Suppressor macrophage (primary cell): ENCODE data around the gene PPAT.
"Not testable (repeated sequence)": the region's sequence is repeated elsewhere in the genome, so short reads cannot be mapped to it uniquely, and the experiment has no call there.

ENCODE experiments used
- DNase-seq, 4 experiments: peaks; one replicate each; pipeline ENCODE4 v3.0.0-alpha.2; 2020 to 2022
- total RNA-seq, 17 experiments: gene quantifications; one replicate each; lab custom pipeline; 2026; ENCODE audit warnings: mixed read lengths in 6 of 17, inconsistent platforms in 3 of 17; lab: John Stamatoyannopoulos, UW

The PPAT gene
- total RNA-seq = 2.4 to 33.5 (median 17.6) reads per million in 17 experiments

- DNase-seq = peak; percentile 98 to 99 (median 99)
Measured at GRCh38 chr4:56435140-56435926, at the start of gene PPAT. Gene PPAT (minus strand): TSS chr4:56435615. CDS start chr4:56435477, 138 bp downstream.

GRCh38 chr4:56480691-56481090, 45.3 kb upstream of the PPAT start:
- DNase-seq = no peak

DNA sequence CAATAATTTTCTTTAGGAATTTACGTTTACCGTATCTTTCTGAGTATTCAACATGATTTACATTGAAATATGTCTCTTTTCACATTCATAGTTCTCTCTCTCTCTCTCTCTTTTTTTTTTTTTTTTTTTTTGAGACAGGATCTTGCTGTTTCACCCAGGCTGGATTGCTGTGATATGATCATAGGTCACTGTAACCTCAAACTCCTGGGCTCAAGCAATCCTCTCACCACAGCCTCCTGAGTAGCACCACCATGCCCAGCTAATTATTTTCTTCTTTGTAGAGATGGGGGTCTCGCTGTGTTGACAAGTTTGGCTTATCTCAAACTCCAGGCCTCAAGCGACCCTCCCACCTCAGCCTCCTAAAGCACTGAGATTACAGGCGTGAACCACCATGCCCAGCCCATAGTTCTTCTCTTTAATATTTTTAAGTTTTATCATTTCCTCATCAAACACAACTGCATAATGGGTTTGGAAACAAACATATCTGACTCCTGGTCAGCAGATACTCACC, 41.8 kb upstream of the PPAT start:
- DNase-seq = no peak

DNA sequence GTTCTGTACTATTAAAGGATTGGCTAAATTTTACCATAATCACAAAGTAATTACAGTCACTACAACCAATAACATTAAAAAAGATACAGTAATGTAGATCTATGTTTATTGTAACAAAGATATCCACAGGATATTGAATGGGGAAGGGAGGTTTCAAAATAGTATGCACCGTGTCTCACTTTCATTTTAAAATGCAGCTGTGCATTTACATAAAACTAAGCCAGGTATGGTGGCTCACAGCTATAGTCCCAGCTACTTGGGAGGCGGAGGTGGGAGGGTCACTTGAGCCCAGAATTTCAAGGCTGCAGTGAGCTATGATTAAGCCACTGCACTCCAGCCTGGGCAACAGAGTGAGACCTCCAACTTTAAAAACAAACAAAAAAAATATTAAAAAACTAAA, 40.5 kb upstream of the PPAT start:
- DNase-seq = no peak

DNA sequence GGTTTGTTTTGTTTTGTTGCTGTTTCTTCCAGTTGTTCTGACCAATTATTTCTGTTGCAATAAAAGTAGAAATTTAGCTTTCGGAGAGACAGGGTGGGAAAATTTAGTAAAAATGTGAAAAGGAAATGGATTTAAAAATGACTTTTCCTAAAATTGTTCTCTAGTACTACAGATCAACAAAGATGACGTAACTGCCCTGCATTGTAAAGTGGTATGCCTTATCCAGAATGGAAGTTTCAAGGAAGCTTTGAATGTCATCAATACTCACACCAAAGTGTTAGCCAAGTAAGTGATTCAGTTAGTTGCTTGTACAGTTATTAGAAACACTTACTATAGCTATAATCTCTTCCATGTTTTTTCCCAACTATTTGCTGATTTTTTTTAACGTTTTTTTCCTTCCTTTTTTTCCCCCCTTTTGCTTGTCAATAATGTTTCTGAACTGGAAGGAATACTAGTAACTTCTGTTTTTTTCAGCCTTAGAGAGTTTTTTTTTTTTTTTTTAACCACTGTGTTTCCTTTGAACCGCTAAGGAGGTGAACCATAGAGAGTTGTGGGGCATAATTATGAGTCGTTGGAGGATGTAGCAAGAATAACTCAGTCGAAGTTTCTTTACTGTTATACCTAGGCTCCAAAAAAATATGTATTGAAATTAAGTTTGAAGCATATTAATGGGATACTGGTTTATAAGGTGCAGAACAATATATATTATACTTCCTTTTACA, 34.2 kb upstream of the PPAT start:
- peak in 1 of 4 experiments; percentile 4 for DNase-seq

DNA sequence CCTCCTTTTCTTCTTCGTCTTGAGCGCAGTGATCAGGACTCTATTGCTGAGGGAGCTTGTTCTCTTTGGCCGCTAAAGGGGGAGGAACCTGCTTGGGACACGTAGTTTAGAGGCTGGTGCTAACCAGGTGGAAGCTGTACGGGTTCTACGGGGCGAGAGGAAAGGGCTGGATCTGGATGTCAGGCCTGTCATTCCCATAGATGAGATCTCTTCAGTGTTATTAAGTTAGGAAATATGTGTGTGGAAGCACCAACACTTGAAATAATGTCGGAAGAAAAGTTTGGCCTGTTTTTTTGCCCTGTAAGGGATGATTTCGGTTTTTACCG, 32.6 kb upstream of the PPAT start:
- DNase-seq = no peak

GRCh38 chr4:56467284-56468096, 32.1 kb upstream of the PPAT start, which contains the start of gene SRP72:
Gene SRP72 (plus strand): TSS chr4:56467617. CDS start chr4:56467636, 19 bp downstream.
- peak; percentile 88 to 93 (median 92) for DNase-seq

DNA sequence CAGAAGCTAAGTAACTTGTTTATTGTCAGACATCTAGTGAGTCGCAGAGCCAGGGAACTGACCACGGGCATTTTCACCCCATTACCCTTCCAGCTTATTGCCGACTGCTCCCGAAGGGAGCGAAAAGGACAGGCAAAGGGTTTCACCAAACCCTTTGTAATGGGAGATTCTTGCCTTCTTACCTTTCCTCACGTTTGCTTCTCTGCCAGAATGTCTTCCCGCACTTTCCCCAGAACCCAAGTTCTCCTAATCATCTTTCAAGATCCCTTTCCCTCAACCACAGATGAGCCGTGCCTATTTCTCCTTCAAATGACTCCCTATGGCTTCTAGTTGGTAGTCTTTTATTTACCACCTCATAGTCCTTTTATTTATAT, 31.5 kb upstream of the PPAT start:
- DNase-seq = peak in 2 of 4 experiments; percentile 1 to 6

- peak; percentile 10 to 63 (median 29) for DNase-seq
Measured at GRCh38 chr4:56466296-56466761, 30.9 kb upstream of the PPAT start.

DNA sequence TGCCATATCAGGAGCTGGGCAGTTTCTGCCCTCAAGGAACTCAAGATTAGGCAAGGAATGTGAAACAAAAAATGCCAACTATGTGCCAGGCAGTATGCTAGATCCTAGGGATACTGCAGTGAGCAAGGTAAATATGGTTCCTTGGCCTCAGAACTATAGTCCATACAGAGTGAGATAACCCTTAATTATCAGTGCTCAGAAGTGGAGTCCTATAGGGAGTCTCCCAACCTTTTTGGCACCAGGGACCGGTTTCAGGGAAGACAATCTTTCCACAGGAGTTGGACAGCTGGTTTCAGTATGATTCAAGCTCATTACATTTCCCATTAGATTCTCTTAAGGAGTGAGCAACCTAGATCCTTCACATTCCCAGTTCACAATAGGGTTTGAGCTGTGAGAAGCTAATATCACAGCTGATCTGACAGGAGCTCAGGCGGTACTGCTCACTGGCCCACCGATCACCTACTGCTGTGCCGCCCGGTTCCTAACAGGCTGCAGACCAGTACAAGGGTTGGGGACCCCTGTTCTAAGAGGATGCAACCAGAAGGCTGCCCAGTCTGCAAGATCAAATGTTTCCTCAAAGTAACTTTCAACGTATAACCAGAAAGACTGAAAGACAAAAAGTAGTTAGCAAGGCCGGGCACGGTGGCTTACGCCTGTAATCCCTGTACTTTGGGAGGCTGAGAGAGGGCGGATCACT, 30.3 kb upstream of the PPAT start:
- DNase-seq = no peak

- DNase-seq = no peak
Measured at GRCh38 chr4:56464581-56464980, 29.2 kb upstream of the PPAT start.

- no peak for DNase-seq
Measured at GRCh38 chr4:56463711-56464110, 28.3 kb upstream of the PPAT start.

DNA sequence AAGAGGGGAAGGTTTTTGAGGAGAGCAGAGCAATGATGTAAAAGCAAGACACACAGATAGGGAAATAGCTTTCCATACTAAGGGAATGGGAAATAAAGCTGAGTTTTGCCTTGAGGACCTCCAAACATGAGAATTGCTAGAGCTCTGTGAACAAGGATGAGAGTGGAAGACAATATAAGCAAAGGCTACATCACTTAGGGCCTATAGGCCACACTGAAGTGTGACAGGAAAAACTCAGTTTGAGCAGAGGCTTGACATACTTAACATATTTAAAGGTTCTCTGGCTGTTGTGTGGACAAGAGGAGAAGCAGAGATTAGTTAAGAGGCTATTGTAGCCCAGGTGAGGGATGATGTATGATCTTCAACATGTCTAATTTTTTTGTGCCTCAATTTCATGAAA, 26.7 kb upstream of the PPAT start:
- no peak for DNase-seq

- no peak for DNase-seq
Measured at GRCh38 chr4:56460085-56460484, 24.7 kb upstream of the PPAT start.

- no peak for DNase-seq
Measured at GRCh38 chr4:56450342-56450741, 14.9 kb upstream of the PPAT start.

DNA sequence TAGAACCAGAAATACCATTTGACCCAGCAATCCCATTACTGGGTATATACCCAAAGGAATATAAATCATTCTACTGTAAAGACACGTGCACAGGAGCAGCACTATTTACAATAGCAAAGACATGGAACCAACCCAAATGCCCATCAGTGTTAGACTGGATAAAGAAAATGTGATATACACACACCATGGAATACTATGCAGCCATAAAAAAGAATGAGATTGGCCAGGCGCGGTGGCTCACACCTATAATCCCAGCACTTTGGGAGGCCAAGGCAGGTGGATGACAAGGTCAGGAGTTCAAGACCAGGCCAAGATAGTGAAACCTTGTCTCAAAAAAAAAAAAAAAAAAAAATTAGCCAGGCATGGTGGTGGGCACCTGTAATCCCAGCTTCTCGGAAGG, 14.1 kb upstream of the PPAT start:
- DNase-seq = not testable (repeated sequence)

GRCh38 chr4:56448301-56448700, 12.9 kb upstream of the PPAT start:
- peak in 2 of 4 experiments; percentile 9 to 15 for DNase-seq

GRCh38 chr4:56445699-56446098, 10.3 kb upstream of the PPAT start:
- DNase-seq = peak in 1 of 4 experiments; percentile 18

DNA sequence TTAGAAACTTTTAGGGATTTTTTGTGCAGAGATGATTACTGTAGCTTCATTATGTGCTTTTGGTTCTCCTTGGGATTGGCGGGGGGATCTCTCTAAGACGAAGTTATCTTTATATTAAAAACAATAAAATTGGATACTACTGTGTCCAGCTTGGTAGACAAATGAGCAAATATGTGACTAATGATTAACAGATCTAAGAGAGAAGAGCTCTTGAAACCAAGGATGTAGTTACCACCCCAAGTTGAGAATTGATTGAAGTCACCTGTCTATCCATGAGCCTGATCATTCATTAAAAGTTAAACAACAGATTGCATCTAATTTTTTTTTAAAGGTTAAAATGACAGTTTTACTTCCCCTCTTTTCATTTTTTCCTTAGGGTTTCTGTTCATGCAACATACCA, 9.3 kb upstream of the PPAT start:
- DNase-seq = no peak

- DNase-seq = no peak
Measured at GRCh38 chr4:56440983-56441382, 5.6 kb upstream of the PPAT start.

DNA sequence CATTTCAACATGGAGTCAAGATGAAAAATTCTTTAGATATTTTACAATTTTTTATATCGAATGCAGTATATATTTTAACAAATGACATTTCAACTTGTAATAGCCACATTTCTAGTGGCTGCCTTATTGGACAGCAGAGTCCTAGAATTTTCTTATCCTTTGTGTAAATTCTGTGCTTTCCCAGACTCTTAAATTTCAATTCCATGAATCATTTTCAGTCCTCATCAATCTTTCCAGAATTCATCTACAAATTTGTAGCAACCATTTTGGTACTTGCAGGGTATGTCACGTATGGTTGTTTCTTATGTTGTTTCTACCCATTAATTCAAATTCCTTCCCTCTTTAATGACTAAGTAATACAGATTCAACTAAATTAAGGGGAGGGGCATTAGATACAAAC, 3.4 kb upstream of the PPAT start:
- no peak for DNase-seq

- DNase-seq = peak; percentile 33 to 65 (median 56)
Measured at GRCh38 chr4:56434599-56435139, 746 bp downstream of the PPAT start.
